Ectodermal cell (in vitro differentiated cells): ENCODE results near the gene PTPN13.
A peak's percentile ranks its signal among the peaks of the same experiment; 100 is the strongest.

ENCODE experiments used
- H3K27ac ChIP-seq: 2 replicates; pipeline ENCODE4 v1.7.0; 2013; ENCODE audit warnings: mild to moderate bottlenecking, low read depth, low read length; ENCODE audit not compliant: insufficient read depth, poor library complexity, severe bottlenecking
- H3K27me3 ChIP-seq: 2 replicates; pipeline ENCODE4 v1.7.0; 2013; ENCODE audit warnings: mild to moderate bottlenecking, low read length; ENCODE audit not compliant: insufficient read depth, control insufficient read depth, poor library complexity, severe bottlenecking
- H3K36me3 ChIP-seq: one replicate; pipeline ENCODE4 v1.7.0; 2013; ENCODE audit warnings: low read length; ENCODE audit not compliant: control insufficient read depth, insufficient read depth
- H3K4me1 ChIP-seq: one replicate; pipeline ENCODE4 v1.7.0; 2013; ENCODE audit warnings: low read length; ENCODE audit not compliant: control insufficient read depth, insufficient read depth
- H3K4me3 ChIP-seq: 2 replicates; pipeline ENCODE4 v1.7.0; 2013; ENCODE audit warnings: low read depth, low read length, control low read depth; ENCODE audit not compliant: insufficient read depth
- H3K9me3 ChIP-seq: 2 replicates; pipeline ENCODE4 v1.7.0; 2013; ENCODE audit warnings: mild to moderate bottlenecking, low read length, moderate library complexity; ENCODE audit not compliant: control insufficient read depth
- WGBS, 2 experiments: methylation state at CpG; one replicate each; pipeline ENCODE4 v1.1.7; 2013; ENCODE audit warnings: missing lambda C conversion rate in 2 of 2; 5-methylcytosine and 5-hydroxymethylcytosine counted together

Gene PTPN13

DNA sequence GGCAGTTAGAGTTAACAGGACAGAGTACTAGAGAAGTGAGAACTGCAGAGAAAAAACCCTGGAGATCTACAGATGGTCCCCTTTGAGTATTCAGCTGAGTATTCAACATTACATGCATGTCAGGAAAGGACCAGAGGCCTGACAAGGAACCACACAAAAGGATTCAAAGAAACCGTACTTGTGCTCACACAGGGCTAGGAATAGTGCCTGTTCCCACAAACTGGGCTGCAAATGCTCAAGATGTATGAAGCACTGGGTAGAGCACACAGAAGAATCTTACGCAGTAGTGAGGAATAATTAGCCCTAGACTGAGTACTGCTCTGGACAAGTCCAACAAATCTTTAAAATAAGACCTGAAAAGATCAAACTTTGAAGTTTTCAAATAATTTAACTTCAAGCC, 17.6 kb downstream of the PTPN13 start:
- Histone ChIP-seq H3K4me1 (peaks cover 14% of the 10 kb centered on the region), H3K4me3 (no peak overlapping the region), H3K36me3 (no peaks in the 10 kb centered on the region), H3K9me3 (no peaks in the 10 kb centered on the region), H3K27me3 (no peaks in the 10 kb centered on the region), H3K27ac (peak overlapping the region; percentile 57)
- 77 to 80% methylated on average over 2 of the region's 2 CpGs for WGBS, 2 experiments

DNA sequence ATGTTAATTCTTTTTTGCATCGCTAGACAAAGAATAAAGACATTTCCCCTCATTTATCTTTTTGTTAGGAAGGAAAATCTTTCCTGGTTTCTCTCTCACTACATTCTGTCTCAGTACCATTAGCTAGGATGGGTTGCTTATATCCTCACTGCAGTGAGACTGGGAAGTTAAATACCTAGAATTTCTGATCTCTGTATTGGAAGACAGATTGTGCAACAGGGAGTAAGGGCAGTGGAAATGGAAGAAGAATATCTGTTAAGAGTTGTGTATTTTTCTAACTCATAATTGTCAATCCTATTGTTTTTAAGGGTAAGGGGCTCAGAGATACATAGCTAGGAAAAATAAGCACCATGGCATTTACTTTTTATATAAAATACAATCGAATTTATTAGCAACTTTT, 19.6 kb downstream of the PTPN13 start:
- no peaks in the 10 kb centered on the region for H3K9me3 ChIP-seq
- H3K4me1 ChIP-seq: peaks cover 8% of the 10 kb centered on the region
- 94% methylated on average over 1 of the region's 2 CpGs; no CpG with 5 or more reads in 1 of the 2 experiments for WGBS, 2 experiments
- no peaks in the 10 kb centered on the region for H3K27me3 ChIP-seq
- no peak overlapping the region for H3K4me3 ChIP-seq
- H3K36me3 ChIP-seq: no peaks in the 10 kb centered on the region
- H3K27ac ChIP-seq: no peak overlapping the region

DNA sequence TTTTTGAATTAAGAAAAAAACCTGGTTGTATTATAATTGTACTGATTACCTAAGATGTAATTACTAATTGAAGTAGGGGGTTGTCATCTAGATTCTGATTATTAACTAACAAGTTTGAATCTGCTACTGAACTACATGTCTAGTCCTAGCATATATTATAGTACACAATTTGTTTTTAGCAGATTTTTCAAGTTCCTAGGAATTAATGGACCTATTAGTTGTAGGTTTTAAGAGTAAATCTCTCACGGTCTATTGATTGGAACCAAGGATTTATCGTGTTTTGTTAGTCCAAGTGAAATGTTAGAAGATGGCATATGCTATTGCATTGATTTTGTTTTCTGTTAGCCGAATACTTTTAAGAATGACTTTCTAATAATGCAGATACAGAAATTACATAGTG, 20.8 kb downstream of the PTPN13 start:
- WGBS, 2 experiments: 93 to 99% methylated on average over 2 to 3 of the region's 3 CpGs
- H3K4me1 ChIP-seq: peaks cover 6% of the 10 kb centered on the region
- no peaks in the 10 kb centered on the region for H3K27me3 ChIP-seq
- no peak overlapping the region for H3K27ac ChIP-seq
- H3K9me3 ChIP-seq: no peaks in the 10 kb centered on the region
- no peak overlapping the region for H3K4me3 ChIP-seq
- no peaks in the 10 kb centered on the region for H3K36me3 ChIP-seq

- Histone ChIP-seq H3K27ac (no peak overlapping the region), H3K36me3 (no peaks in the 10 kb centered on the region), H3K9me3 (no peaks in the 10 kb centered on the region), H3K4me3 (no peak overlapping the region), H3K4me1 (peaks cover 8% of the 10 kb centered on the region), H3K27me3 (no peaks in the 10 kb centered on the region)
- WGBS, 2 experiments: 100% methylated on average over 1 of the region's 1 CpG; no CpG with 5 or more reads in 1 of the 2 experiments
These were observed 21.4 kb downstream of the PTPN13 start for GRCh38 chr4:86615501-86615900.

GRCh38 chr4:86619656-86620055, 25.5 kb downstream of the PTPN13 start:
- Histone ChIP-seq H3K4me3 (no peak overlapping the region), H3K27me3 (no peaks in the 10 kb centered on the region), H3K4me1 (peaks cover 4% of the 10 kb centered on the region), H3K9me3 (no peaks in the 10 kb centered on the region), H3K36me3 (no peaks in the 10 kb centered on the region), H3K27ac (no peak overlapping the region)

DNA sequence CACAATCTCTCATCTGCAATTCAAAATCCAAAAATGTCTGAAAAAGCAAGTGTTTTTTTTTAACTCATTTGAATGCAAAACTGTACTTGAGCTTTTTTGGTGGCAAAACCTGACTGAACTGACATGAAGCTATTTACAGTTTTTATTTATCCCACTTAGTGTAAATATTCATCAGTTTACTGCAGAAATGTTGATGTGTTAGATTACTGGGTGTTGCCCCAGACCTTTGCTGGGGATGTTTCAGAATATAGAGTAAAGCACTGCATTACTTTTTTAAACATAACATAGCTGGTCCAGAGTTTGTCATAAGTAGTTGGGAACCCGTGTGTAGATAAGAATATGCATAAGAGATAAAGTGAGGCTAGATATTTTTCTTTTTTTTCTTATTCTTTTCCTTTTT, 27.3 kb downstream of the PTPN13 start:
- H3K27ac ChIP-seq: no peak overlapping the region
- no CpG with 5 or more reads among the region's 1 CpG for WGBS, 2 experiments
- no peaks in the 10 kb centered on the region for H3K9me3 ChIP-seq
- H3K4me3 ChIP-seq: no peak overlapping the region
- no peaks in the 10 kb centered on the region for H3K36me3 ChIP-seq
- H3K4me1 ChIP-seq: peaks cover 4% of the 10 kb centered on the region
- H3K27me3 ChIP-seq: no peaks in the 10 kb centered on the region

- Histone ChIP-seq H3K4me1 (no peaks in the 10 kb centered on the region), H3K4me3 (no peak overlapping the region), H3K27me3 (no peaks in the 10 kb centered on the region), H3K9me3 (no peaks in the 10 kb centered on the region), H3K36me3 (no peaks in the 10 kb centered on the region), H3K27ac (no peak overlapping the region)
These were observed 32.0 kb downstream of the PTPN13 start for GRCh38 chr4:86626066-86626465.

- Histone ChIP-seq H3K9me3 (no peaks in the 10 kb centered on the region), H3K4me1 (no peaks in the 10 kb centered on the region), H3K36me3 (no peaks in the 10 kb centered on the region), H3K27ac (no peak overlapping the region), H3K27me3 (no peaks in the 10 kb centered on the region), H3K4me3 (no peak overlapping the region)
These were observed 33.5 kb downstream of the PTPN13 start for GRCh38 chr4:86627462-86628135.

GRCh38 chr4:86630629-86631028, 36.5 kb downstream of the PTPN13 start:
- Histone ChIP-seq H3K27me3 (no peaks in the 10 kb centered on the region), H3K4me3 (no peak overlapping the region), H3K9me3 (no peaks in the 10 kb centered on the region), H3K4me1 (no peaks in the 10 kb centered on the region), H3K36me3 (peaks cover 6% of the 10 kb centered on the region), H3K27ac (no peak overlapping the region)
- 76 to 100% methylated on average over 1 of the region's 1 CpG for WGBS, 2 experiments

- Histone ChIP-seq H3K9me3 (no peaks in the 10 kb centered on the region), H3K4me3 (no peak overlapping the region), H3K27me3 (no peaks in the 10 kb centered on the region), H3K36me3 (peaks cover 11% of the 10 kb centered on the region), H3K4me1 (no peaks in the 10 kb centered on the region), H3K27ac (no peak overlapping the region)
- 91% methylated on average over 1 of the region's 1 CpG; no CpG with 5 or more reads in 1 of the 2 experiments for WGBS, 2 experiments
These were observed 37.1 kb downstream of the PTPN13 start for GRCh38 chr4:86631166-86631565.

GRCh38 chr4:86633854-86634253, 39.7 kb downstream of the PTPN13 start:
- H3K36me3 ChIP-seq: peaks cover 14% of the 10 kb centered on the region
- H3K4me1 ChIP-seq: no peaks in the 10 kb centered on the region
- 87% methylated on average over 2 of the region's 2 CpGs; no CpG with 5 or more reads in 1 of the 2 experiments for WGBS, 2 experiments
- no peaks in the 10 kb centered on the region for H3K27me3 ChIP-seq
- H3K9me3 ChIP-seq: no peaks in the 10 kb centered on the region
- no peak overlapping the region for H3K4me3 ChIP-seq
- no peak overlapping the region for H3K27ac ChIP-seq
